GM18907 (cell line): ENCODE measurements around the gene TP53I13.
A peak's percentile ranks its signal among the peaks of the same experiment; 100 is the strongest.

ENCODE experiments used
- ATAC-seq: cut with Tn5 transposase; IDR thresholded peaks from one replicate; pipeline ENCODE4 v1.9.1; 2021; ENCODE audit warnings: mild to moderate bottlenecking, moderate library complexity; ENCODE audit not compliant: unreplicated experiment

The TP53I13 gene

GRCh38 chr17:29578626-29579485, 10.4 kb downstream of the TP53I13 start:
- no peak for ATAC-seq

GRCh38 chr17:29579866-29580771, 11.6 kb downstream of the TP53I13 start:
- ATAC-seq: peak; percentile 70

GRCh38 chr17:29581583-29582253, 13.2 kb downstream of the TP53I13 start:
- ATAC-seq: no peak

- no peak for ATAC-seq
Observed at GRCh38 chr17:29582254-29582765, 13.8 kb downstream of the TP53I13 start.

- ATAC-seq: no peak
Observed at GRCh38 chr17:29582772-29583171, 14.3 kb downstream of the TP53I13 start.

- no peak for ATAC-seq
Observed at GRCh38 chr17:29583324-29584248, 15.1 kb downstream of the TP53I13 start.

- ATAC-seq: no peak
Observed at GRCh38 chr17:29584452-29585079, 16.1 kb downstream of the TP53I13 start.

GRCh38 chr17:29585080-29585751, 16.7 kb downstream of the TP53I13 start:
- no peak for ATAC-seq

GRCh38 chr17:29586676-29587469, 18.4 kb downstream of the TP53I13 start:
- no peak for ATAC-seq

- no peak for ATAC-seq
Observed at GRCh38 chr17:29587591-29587990, 19.1 kb downstream of the TP53I13 start.

GRCh38 chr17:29588017-29588561, 19.6 kb downstream of the TP53I13 start:
- no peak for ATAC-seq

- peak; percentile 26 for ATAC-seq
Observed at GRCh38 chr17:29588562-29589411, 20.3 kb downstream of the TP53I13 start.

GRCh38 chr17:29589524-29590410, 21.3 kb downstream of the TP53I13 start, which contains the start of gene GIT1:
GIT1 (minus strand) TSS chr17:29589648; CDS start chr17:29589378, 270 bp downstream.
- ATAC-seq: peak; percentile 52

- no peak for ATAC-seq
Observed at GRCh38 chr17:29590411-29591145, 22.1 kb downstream of the TP53I13 start.

- ATAC-seq: no peak
Observed at GRCh38 chr17:29591146-29591736, 22.7 kb downstream of the TP53I13 start.
